ENCODE measurements around the gene ENPP4.

ENPP4 gene

DNA sequence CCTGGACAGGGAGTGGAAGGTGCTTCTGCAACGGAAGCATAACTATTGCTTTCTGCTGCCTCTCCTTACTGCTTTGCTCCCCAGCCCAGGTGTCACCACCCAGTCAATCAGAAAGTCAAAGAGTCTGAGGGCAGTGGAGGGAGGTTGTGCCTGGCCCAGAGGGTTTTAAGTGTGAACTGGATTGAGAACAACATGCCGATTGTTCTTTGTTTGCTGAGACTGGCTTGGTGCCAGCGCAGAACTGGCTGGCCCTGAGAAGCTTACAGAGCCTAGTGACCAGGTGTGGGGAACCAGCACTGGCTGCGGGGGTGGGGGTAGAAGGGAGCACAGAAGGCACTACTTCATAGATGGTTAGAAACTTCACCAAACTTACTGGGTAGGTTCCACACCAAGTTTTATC, 31.1 kb upstream of the ENPP4 start:
- no peak for DNase-seq (ENCODE audit: low read depth)
- H3K4me3 ChIP-seq (ENCODE audit: low read length), result no peak overlapping the region
- TF ChIP-seq, protein P1, sequence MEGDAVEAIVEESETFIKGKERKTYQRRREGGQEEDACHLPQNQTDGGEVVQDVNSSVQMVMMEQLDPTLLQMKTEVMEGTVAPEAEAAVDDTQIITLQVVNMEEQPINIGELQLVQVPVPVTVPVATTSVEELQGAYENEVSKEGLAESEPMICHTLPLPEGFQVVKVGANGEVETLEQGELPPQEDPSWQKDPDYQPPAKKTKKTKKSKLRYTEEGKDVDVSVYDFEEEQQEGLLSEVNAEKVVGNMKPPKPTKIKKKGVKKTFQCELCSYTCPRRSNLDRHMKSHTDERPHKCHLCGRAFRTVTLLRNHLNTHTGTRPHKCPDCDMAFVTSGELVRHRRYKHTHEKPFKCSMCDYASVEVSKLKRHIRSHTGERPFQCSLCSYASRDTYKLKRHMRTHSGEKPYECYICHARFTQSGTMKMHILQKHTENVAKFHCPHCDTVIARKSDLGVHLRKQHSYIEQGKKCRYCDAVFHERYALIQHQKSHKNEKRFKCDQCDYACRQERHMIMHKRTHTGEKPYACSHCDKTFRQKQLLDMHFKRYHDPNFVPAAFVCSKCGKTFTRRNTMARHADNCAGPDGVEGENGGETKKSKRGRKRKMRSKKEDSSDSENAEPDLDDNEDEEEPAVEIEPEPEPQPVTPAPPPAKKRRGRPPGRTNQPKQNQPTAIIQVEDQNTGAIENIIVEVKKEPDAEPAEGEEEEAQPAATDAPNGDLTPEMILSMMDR (conservative IDR thresholded peaks at IDR 0.05; ENCODE audit: low read length), result no peak

GRCh38 chr6:46099952-46100351, 29.8 kb upstream of the ENPP4 start:
- no peak overlapping the region for H3K4me3 ChIP-seq (ENCODE audit: low read length)
- no peak for DNase-seq (ENCODE audit: low read depth)
- TF ChIP-seq, protein P1 (conservative IDR thresholded peaks at IDR 0.05; ENCODE audit: low read length), result no peak

- TF ChIP-seq, protein P1 (conservative IDR thresholded peaks at IDR 0.05; ENCODE audit: low read length), result no peak
- no peak for DNase-seq (ENCODE audit: low read depth)
- no peak overlapping the region for H3K4me3 ChIP-seq (ENCODE audit: low read length)
Measured at GRCh38 chr6:46102123-46102522, 27.7 kb upstream of the ENPP4 start.

DNA sequence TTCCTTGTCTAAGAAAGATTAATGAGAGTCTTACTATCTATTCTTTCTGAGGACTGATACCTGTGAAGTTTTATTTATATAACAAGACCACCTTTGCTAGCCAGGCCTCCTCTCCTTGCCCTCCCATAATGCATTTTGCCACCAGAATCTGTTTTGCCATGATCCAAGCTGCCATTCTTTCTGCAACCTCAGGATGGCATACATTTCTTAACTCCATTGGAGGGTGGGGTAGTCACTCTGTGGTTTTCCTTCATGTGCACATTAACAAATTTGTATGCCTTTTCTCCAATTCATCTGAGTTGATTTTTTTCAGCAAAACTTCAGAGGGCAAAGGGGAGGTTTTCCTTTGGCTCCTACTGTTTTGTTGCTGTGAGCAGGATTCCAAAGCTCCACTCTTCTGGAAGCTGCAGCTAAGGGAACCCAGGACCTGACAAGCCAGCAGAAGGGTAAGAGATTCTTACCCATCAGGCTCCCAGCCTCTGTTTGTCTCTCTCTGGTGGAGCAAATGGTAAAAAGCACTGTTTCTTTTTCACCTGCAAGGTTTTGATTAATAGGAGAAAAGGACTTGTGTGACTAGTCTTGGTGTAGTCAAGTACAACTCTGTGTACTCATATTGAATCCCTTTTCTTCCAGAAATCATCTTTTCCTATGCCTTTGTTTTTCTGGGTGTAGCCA, 26.2 kb upstream of the ENPP4 start:
- no peak for DNase-seq (ENCODE audit: low read depth)
- TF ChIP-seq, protein P1 (conservative IDR thresholded peaks at IDR 0.05; ENCODE audit: low read length), result peak; percentile 27; the same call in 1 of the 2 replicates
- H3K4me3 ChIP-seq (ENCODE audit: low read length), result no peak overlapping the region

GRCh38 chr6:46104209-46104608, 25.6 kb upstream of the ENPP4 start:
- TF ChIP-seq, protein P1 (conservative IDR thresholded peaks at IDR 0.05; ENCODE audit: low read length), result no peak
- H3K4me3 ChIP-seq (ENCODE audit: low read length), result no peak overlapping the region
- DNase-seq (ENCODE audit: low read depth), result no peak

- no peak for DNase-seq (ENCODE audit: low read depth)
- H3K4me3 ChIP-seq (ENCODE audit: low read length), result no peak overlapping the region
- TF ChIP-seq, protein P1 (conservative IDR thresholded peaks at IDR 0.05; ENCODE audit: low read length), result no peak
Measured at GRCh38 chr6:46105568-46105967, 24.2 kb upstream of the ENPP4 start.

DNA sequence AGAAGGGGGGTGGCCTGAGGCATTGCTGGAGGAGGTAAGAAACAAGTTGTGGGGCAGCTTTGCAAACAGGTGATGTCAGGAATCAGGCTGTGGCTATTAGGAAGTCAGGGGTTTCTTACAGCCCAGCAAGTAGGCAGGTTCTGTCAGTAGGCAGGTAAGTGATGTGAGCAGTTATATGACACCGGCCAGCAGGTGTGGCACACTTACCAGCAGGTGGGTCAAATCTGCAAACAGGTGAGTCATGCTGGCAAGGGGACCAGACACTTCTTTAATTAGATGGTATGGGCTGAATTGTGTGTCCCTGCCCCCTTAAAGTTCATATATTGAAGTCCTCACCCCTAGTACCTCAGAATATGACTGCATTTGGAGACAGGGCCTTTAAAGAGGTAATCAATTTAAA, 16.4 kb upstream of the ENPP4 start:
- no peak for DNase-seq (ENCODE audit: low read depth)
- H3K4me3 ChIP-seq (ENCODE audit: low read length), result no peak overlapping the region
- TF ChIP-seq, protein P1 (conservative IDR thresholded peaks at IDR 0.05; ENCODE audit: low read length), result no peak

Measured in AG10803 (cell line).